HFF-Myc (cell line): Measurements from ENCODE around the gene CBS.

ENCODE experiments used
- DNase-seq: peaks from one replicate; pipeline ENCODE4 v3.0.0-alpha.2; 2011; ENCODE audit warnings: low read depth; ENCODE audit errors: extremely low read depth
- H3K4me3 ChIP-seq: replicated peaks from 2 replicates; pipeline ENCODE4 v1.5.1; 2011; ENCODE audit warnings: low read depth, mild to moderate bottlenecking, control low read depth, low read length
- TF ChIP-seq, protein P1 (sequence below): IDR thresholded peaks from 2 replicates; pipeline ENCODE4 v1.5.1; 2012; ENCODE audit warnings: mild to moderate bottlenecking, low read depth, low read length, control low read depth; ENCODE audit errors: missing control alignments

The CBS gene

DNA sequence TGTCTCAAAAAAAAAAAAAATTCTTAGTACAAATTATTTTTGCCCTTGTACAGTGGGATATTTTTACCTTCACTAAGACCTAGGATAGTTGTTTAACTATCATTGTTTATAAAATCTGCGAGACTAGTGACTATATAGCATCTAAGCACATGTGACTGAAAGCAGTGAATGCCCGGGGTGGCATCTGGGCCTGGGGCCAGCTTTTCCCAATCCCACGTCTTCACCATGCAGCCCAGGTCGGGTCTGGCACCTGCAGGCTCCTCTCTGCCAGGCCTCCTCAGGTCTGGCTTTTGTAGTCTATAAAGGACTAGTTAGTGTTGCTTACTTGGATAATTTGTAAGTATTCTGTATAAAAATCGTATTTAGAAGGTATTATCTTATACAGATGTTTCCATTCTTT is 40.8 kb downstream of the CBS start:
- no peak overlapping the region for H3K4me3 ChIP-seq
- DNase-seq = no peak
- TF ChIP-seq, protein P1, sequence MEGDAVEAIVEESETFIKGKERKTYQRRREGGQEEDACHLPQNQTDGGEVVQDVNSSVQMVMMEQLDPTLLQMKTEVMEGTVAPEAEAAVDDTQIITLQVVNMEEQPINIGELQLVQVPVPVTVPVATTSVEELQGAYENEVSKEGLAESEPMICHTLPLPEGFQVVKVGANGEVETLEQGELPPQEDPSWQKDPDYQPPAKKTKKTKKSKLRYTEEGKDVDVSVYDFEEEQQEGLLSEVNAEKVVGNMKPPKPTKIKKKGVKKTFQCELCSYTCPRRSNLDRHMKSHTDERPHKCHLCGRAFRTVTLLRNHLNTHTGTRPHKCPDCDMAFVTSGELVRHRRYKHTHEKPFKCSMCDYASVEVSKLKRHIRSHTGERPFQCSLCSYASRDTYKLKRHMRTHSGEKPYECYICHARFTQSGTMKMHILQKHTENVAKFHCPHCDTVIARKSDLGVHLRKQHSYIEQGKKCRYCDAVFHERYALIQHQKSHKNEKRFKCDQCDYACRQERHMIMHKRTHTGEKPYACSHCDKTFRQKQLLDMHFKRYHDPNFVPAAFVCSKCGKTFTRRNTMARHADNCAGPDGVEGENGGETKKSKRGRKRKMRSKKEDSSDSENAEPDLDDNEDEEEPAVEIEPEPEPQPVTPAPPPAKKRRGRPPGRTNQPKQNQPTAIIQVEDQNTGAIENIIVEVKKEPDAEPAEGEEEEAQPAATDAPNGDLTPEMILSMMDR = no peak

GRCh38 chr21:43034101-43034500 is 41.5 kb downstream of the CBS start:
- DNase-seq = no peak
- H3K4me3 ChIP-seq = no peak overlapping the region
- TF ChIP-seq, protein P1 = no peak

GRCh38 chr21:43031121-43031619 is 44.5 kb downstream of the CBS start:
- TF ChIP-seq, protein P1 = no peak
- no peak for DNase-seq
- H3K4me3 ChIP-seq = no peak overlapping the region

GRCh38 chr21:43029785-43030184 is 45.9 kb downstream of the CBS start:
- TF ChIP-seq, protein P1 = no peak
- no peak overlapping the region for H3K4me3 ChIP-seq
- no peak for DNase-seq

- no peak for DNase-seq
- TF ChIP-seq, protein P1 = no peak
- H3K4me3 ChIP-seq = no peak overlapping the region
Measured at GRCh38 chr21:43027846-43028731, 47.5 kb downstream of the CBS start.

GRCh38 chr21:43025636-43026180 is 49.9 kb downstream of the CBS start:
- no peak overlapping the region for H3K4me3 ChIP-seq
- TF ChIP-seq, protein P1 = no peak
- no peak for DNase-seq
